Fibroblast of pulmonary artery (primary cell): ENCODE data around the gene SBSN.

Source experiments
- DNase-seq: peaks from one replicate; pipeline ENCODE4 v3.0.0-alpha.2; 2010; ENCODE audit warnings: low read depth
- H3K4me3 ChIP-seq: replicated peaks from 2 replicates; pipeline ENCODE4 v1.5.1; 2011; ENCODE audit warnings: low read depth, mild to moderate bottlenecking, control low read depth, low read length, moderate library complexity
- TF ChIP-seq, protein P1 (sequence below): IDR thresholded peaks from 2 replicates; pipeline ENCODE4 v1.5.1; 2011; ENCODE audit warnings: mild to moderate bottlenecking, control low read depth, low read length, inconsistent platforms; ENCODE audit errors: missing control alignments

The SBSN gene

DNA sequence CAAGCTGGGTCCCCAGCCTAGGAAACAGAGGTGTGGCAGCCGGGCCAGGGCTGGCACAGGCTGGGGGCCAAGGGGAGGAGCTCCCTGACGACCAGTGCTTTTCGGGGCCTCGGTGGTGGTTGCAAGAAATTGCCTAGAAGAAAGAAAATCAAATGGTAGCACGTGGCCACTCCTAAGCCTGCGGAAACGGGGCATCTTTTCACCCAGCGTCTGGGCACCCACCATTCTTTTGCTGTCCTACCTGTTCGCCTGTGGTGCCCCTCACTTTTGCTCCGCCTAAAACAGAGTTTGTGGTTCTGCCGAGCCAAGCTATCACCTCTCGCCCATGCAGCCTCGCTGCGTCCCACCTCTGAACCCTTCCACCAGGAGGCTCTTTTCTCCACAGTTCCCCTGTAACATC is 30.7 kb downstream of the SBSN start:
- TF ChIP-seq, protein P1, sequence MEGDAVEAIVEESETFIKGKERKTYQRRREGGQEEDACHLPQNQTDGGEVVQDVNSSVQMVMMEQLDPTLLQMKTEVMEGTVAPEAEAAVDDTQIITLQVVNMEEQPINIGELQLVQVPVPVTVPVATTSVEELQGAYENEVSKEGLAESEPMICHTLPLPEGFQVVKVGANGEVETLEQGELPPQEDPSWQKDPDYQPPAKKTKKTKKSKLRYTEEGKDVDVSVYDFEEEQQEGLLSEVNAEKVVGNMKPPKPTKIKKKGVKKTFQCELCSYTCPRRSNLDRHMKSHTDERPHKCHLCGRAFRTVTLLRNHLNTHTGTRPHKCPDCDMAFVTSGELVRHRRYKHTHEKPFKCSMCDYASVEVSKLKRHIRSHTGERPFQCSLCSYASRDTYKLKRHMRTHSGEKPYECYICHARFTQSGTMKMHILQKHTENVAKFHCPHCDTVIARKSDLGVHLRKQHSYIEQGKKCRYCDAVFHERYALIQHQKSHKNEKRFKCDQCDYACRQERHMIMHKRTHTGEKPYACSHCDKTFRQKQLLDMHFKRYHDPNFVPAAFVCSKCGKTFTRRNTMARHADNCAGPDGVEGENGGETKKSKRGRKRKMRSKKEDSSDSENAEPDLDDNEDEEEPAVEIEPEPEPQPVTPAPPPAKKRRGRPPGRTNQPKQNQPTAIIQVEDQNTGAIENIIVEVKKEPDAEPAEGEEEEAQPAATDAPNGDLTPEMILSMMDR, result no peak
- no peak overlapping the region for H3K4me3 ChIP-seq
- DNase-seq, result no peak

DNA sequence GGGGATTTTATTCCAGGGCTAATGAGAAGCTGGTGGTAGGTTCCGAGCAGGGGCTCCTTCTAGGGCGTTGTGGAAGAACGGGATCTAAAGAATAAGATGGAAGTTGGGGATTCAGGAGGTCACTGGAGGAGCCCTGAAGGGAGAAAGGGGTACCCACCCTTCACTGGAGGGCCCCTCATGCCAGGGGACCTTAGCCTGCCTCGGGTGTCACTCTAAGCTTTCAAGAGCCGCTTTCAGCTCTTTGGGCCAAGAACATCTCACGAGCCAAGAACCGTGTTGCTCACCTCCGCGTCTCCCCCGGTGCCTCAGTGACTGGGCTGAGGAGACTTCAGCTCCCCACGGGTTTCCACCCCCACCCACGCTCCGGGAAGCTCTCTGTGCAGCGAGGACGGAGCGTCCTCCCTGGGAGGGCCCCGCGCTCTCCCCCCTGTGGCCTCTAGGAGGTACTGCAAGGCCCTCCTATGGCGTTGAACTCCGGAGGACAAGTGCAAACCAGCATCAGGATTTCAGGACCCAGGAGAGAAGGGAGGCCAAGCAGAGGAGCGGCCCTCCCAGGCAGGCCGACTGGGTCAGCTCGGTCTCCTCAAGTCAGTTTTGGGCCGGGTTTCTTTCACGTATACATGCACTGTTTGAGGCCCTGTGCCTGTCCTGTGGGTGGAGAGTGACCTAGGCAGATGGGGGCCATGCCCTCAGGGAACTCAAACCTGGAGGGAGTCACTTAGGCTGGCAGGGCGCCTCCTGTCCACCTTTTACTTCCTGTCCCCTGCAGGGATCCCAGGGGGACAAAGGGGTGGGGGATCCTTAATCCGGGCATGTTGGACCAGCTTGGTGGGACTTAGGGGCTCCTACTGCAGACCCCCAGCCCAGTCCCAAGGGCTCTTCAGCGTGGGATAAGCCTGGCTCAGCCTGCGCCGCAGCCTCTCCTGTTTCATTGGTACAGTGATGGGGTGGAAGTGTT is 32.7 kb downstream of the SBSN start:
- TF ChIP-seq, protein P1, result peak; percentile 99
- H3K4me3 ChIP-seq, result no peak overlapping the region
- DNase-seq, result peak; percentile 70

DNA sequence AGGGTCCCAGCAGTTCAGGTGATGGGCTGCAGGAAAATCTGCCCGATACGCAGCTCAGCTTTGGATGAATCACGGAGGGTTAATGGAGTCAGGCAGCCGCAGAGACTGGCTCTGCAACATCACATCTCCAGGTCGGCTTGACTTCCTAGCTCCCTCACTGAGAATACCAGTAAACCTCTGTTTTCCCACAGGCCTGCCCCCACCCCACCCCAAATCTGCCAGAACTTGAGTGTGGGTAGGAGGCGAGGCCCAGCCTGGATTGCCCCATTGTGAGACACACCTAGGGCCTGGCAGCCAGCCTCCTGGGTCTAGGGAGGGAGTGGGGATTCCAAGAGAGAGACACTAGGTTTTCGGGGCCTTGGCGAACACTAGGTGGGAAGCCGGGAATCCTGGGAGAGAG is 34.1 kb downstream of the SBSN start:
- no peak for DNase-seq
- no peak overlapping the region for H3K4me3 ChIP-seq
- TF ChIP-seq, protein P1, result no peak

DNA sequence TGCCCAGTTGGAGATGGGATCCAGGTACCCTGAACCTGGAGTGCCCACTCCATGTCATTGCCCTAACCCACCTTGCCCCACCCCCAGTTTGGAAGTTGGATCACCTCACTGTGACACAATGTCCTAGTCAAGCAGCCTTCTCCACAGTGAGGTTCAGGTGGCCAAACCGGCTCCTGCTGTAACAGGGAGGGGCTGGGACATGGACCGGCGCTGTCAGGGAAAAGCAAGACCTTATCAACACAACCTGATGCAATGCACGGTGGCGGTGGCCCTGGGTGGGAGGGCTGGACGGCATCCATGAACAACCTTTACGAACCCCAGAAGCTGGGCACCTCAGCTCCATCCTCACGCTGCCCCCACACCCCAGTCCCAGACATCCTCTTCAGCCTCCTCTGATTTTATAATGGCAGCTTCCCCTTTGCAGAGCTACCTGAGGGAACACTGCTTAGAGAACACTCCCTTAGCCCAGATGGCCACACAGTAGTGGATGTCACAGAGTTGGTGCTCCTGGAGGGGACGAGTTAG is 36.2 kb downstream of the SBSN start:
- H3K4me3 ChIP-seq, result no peak overlapping the region
- no peak for DNase-seq
- TF ChIP-seq, protein P1, result no peak

DNA sequence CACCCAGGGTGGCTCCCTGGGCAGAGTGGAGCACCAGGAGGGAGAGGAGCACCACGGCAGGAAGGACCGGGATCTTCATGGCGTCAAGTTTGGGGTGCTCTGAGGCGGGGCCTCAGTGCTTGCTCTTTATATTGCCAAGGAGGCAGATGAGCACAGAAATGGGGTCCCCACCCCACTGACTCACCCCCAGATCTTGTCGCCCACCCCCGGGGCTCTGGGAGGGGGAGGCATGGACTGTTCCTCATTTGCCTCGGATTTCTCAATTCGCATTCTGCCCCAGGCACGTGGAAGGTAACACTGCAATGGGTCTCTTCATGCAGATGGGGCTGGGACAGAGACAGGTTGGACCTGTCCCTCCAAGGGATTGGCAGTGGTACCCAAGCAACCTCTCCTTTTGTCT is 37.7 kb downstream of the SBSN start, which contains the start of gene KRTDAP:
Gene KRTDAP, minus strand, starts transcription at position 101 of the 400 bp plus-strand sequence. Its CDS starts 22 bp downstream, at position 79.
- TF ChIP-seq, protein P1, result no peak
- DNase-seq, result no peak
- H3K4me3 ChIP-seq, result no peak within 1 kb of the TSS

DNA sequence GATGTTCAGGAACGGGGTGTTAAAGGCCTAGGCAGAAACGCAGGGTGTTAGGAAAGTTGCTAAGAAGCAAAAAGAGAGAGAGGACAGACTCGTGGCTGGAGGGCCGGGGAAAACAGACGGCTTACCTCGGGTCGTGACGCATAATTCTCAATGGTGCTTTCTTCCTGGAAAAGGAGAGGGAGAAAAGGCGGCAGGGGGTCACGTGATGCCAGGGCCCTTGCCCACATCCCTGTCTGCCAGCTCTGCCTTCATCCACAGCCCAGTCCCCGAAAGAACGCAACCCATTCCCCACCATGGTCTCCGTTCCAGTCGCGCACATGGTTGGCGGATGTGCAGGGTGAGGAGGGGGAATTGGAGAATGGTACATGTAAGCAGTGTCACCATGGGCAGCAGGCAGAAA is 39.4 kb downstream of the SBSN start:
- no peak for DNase-seq
- TF ChIP-seq, protein P1, result no peak
- no peak overlapping the region for H3K4me3 ChIP-seq
